Measurements from ENCODE around the gene TM4SF18.

TM4SF18 gene

DNA sequence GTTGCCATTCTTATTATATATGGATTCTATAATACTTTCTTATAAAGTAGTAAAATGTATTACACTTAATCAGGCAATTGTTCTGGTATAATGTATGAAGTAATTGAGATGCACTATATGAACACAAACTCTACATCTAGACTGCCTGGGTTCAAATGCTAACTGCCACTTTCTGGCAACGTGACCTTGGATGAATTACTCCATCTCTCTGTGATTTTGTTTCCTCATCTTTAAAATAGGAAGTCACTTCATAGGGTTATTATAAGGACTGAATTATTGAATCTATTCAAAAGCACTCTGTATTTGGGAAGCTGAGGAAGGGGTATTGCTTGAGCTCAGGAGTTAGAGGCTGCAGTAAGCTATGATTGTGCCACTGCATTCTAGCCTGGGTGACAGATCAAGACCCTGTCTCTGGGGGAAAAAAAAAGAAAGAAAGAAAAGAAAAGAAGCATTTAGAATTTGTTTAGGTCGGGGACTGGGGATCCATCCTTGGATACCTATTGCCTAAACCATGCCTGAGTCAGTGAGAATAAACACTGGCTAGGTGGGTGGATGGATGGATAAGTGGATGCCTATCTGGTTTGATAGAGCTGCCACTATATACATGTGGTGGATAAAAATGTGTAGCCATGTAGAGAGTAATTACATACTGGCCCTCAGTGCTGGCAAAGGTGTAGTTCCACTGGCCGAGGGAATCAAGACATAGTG is 41.5 kb upstream of the TM4SF18 start:
- Histone ChIP-seq H3K4me3 (ENCODE audit: low read depth, low read length) (no peak overlapping the region), H3K27me3 (ENCODE audit: control insufficient read depth, insufficient read depth, low read length) (no peaks in the 10 kb centered on the region), H3K4me1 (ENCODE audit: control insufficient read depth, insufficient read depth, low read length) (peaks cover 12% of the 10 kb centered on the region), H3K9me3 (ENCODE audit: control insufficient read depth, insufficient read depth, low read length) (no peaks in the 10 kb centered on the region), H3K36me3 (ENCODE audit: control insufficient read depth, insufficient read depth, low read length) (no peaks in the 10 kb centered on the region), H3K9ac (ENCODE audit: low read depth, low read length) (no peak overlapping the region)

DNA sequence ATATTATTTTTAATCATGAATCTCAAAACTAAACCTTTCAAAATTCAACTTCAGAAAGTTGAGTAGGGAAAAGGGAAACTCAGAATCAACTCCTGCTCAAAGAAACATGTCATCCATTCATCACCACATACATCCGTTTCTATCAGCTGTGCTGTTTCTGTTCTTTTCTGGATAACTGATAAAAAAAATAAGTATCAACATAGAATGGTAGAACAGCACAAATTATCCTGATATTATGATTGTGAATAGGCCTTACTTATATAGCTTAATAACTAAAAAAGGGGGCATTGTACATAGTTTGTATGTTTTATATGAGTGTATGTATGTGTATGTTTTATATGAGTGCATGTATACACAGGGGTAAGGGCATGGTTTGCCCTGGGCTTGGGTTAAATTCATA is 41.0 kb upstream of the TM4SF18 start:
- Histone ChIP-seq H3K4me1 (ENCODE audit: control insufficient read depth, insufficient read depth, low read length) (peaks cover 17% of the 10 kb centered on the region), H3K4me3 (ENCODE audit: low read depth, low read length) (no peak overlapping the region), H3K27me3 (ENCODE audit: control insufficient read depth, insufficient read depth, low read length) (no peaks in the 10 kb centered on the region), H3K9me3 (ENCODE audit: control insufficient read depth, insufficient read depth, low read length) (no peaks in the 10 kb centered on the region), H3K9ac (ENCODE audit: low read depth, low read length) (no peak overlapping the region), H3K36me3 (ENCODE audit: control insufficient read depth, insufficient read depth, low read length) (no peaks in the 10 kb centered on the region)

- no peak overlapping the region for H3K4me3 ChIP-seq (ENCODE audit: low read depth, low read length)
- H3K9ac ChIP-seq (ENCODE audit: low read depth, low read length), result no peak overlapping the region
- no peaks in the 10 kb centered on the region for H3K27me3 ChIP-seq (ENCODE audit: control insufficient read depth, insufficient read depth, low read length)
- no peaks in the 10 kb centered on the region for H3K9me3 ChIP-seq (ENCODE audit: control insufficient read depth, insufficient read depth, low read length)
- H3K36me3 ChIP-seq (ENCODE audit: control insufficient read depth, insufficient read depth, low read length), result no peaks in the 10 kb centered on the region
- peaks cover 23% of the 10 kb centered on the region for H3K4me1 ChIP-seq (ENCODE audit: control insufficient read depth, insufficient read depth, low read length)
These were observed 40.0 kb upstream of the TM4SF18 start for GRCh38 chr3:149373235-149374125.

DNA sequence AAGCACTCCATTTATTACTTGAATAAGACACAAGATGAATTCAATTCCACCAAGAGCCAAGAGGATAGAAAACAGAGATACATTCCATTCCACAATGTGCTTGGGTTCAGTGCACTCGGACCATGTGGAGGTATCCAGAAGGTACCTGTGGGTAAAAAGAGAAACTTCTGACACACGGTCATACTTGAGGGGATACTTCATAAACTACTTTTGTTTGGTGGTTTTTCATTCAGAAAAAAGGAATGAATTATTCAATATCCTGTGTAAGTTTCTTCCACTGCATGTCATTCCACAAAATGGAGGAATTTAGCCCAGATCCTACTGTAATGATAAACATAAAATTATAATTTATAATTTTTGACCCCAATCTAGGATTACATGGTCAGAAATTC is 38.3 kb upstream of the TM4SF18 start:
- peaks cover 23% of the 10 kb centered on the region for H3K4me1 ChIP-seq (ENCODE audit: control insufficient read depth, insufficient read depth, low read length)
- H3K36me3 ChIP-seq (ENCODE audit: control insufficient read depth, insufficient read depth, low read length), result no peaks in the 10 kb centered on the region
- no peaks in the 10 kb centered on the region for H3K9me3 ChIP-seq (ENCODE audit: control insufficient read depth, insufficient read depth, low read length)
- no peak overlapping the region for H3K4me3 ChIP-seq (ENCODE audit: low read depth, low read length)
- no peaks in the 10 kb centered on the region for H3K27me3 ChIP-seq (ENCODE audit: control insufficient read depth, insufficient read depth, low read length)
- no peak overlapping the region for H3K9ac ChIP-seq (ENCODE audit: low read depth, low read length)

DNA sequence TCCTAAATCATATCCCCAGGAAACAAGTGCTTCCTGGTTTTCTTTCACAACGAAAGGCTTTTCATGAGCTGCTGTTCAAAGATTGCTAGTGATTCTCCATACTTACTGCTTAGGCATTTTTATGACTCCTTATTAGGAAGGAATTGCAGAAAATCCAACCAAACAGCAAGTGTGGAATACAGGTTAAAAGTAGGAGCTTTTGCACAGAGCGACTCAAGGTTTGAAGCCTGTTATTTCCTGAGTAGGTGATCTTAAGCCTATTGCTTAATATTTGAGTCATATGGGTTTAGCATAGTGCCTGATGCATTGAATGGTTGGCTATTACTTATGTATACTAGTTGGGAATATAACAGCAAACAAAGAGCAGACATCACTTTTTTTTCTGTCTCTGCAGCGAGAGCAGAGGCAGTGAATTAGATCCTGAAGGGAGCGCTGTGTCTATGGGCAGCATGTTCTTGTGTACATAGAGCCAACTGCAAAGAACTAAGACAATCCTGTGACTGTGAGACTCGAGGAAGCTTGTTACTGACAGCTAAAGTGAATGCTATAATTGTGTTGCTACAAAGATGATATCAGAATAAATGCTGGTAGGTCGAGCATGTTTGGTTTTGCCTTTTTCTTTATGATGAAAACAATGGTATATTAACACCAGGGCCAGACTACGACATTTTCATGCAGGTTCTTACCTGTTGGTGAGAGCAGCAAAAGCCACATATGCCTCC is 37.7 kb upstream of the TM4SF18 start:
- no peak overlapping the region for H3K4me3 ChIP-seq (ENCODE audit: low read depth, low read length)

GRCh38 chr3:149369991-149370866 is 36.8 kb upstream of the TM4SF18 start:
- H3K36me3 ChIP-seq (ENCODE audit: control insufficient read depth, insufficient read depth, low read length), result no peaks in the 10 kb centered on the region
- no peak overlapping the region for H3K9ac ChIP-seq (ENCODE audit: low read depth, low read length)
- H3K9me3 ChIP-seq (ENCODE audit: control insufficient read depth, insufficient read depth, low read length), result no peaks in the 10 kb centered on the region
- H3K4me3 ChIP-seq (ENCODE audit: low read depth, low read length), result no peak overlapping the region
- H3K27me3 ChIP-seq (ENCODE audit: control insufficient read depth, insufficient read depth, low read length), result no peaks in the 10 kb centered on the region
- peaks cover 23% of the 10 kb centered on the region for H3K4me1 ChIP-seq (ENCODE audit: control insufficient read depth, insufficient read depth, low read length)

More for the DNA sequence above, 37.7 kb upstream of the TM4SF18 start:
- peaks cover 23% of the 10 kb centered on the region for H3K4me1 ChIP-seq (ENCODE audit: control insufficient read depth, insufficient read depth, low read length)
- no peak overlapping the region for H3K9ac ChIP-seq (ENCODE audit: low read depth, low read length)
- no peaks in the 10 kb centered on the region for H3K36me3 ChIP-seq (ENCODE audit: control insufficient read depth, insufficient read depth, low read length)
- no peaks in the 10 kb centered on the region for H3K27me3 ChIP-seq (ENCODE audit: control insufficient read depth, insufficient read depth, low read length)
- H3K9me3 ChIP-seq (ENCODE audit: control insufficient read depth, insufficient read depth, low read length), result no peaks in the 10 kb centered on the region

GRCh38 chr3:149368674-149369497 is 35.5 kb upstream of the TM4SF18 start:
- H3K36me3 ChIP-seq (ENCODE audit: control insufficient read depth, insufficient read depth, low read length), result no peaks in the 10 kb centered on the region
- H3K27me3 ChIP-seq (ENCODE audit: control insufficient read depth, insufficient read depth, low read length), result no peaks in the 10 kb centered on the region
- H3K9me3 ChIP-seq (ENCODE audit: control insufficient read depth, insufficient read depth, low read length), result no peaks in the 10 kb centered on the region
- H3K4me3 ChIP-seq (ENCODE audit: low read depth, low read length), result no peak overlapping the region
- H3K9ac ChIP-seq (ENCODE audit: low read depth, low read length), result no peak overlapping the region
- H3K4me1 ChIP-seq (ENCODE audit: control insufficient read depth, insufficient read depth, low read length), result peaks cover 23% of the 10 kb centered on the region

DNA sequence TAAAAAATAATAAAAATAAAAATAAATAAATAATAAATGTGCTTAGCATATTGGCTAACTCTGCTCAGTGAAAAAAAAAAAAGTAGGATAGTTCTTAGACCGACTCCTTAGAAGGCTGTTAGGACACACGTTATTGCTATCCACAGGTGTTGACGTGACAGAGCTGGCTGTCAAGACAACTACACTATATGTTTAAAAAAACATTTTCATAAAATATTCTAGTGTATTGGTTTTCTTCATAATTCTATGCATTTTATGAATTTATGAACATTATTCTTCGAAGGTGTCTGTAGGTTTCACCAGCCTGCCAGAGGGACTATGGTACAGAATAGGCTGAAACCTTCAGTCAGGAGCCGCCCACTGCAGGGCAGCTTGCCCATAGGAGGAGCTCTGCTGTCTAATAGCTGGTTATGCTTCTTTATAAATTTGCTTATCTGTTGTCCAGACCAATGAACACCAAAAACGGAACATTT is 34.8 kb upstream of the TM4SF18 start:
- H3K27me3 ChIP-seq (ENCODE audit: control insufficient read depth, insufficient read depth, low read length), result no peaks in the 10 kb centered on the region
- peaks cover 23% of the 10 kb centered on the region for H3K4me1 ChIP-seq (ENCODE audit: control insufficient read depth, insufficient read depth, low read length)
- no peaks in the 10 kb centered on the region for H3K36me3 ChIP-seq (ENCODE audit: control insufficient read depth, insufficient read depth, low read length)
- no peak overlapping the region for H3K9ac ChIP-seq (ENCODE audit: low read depth, low read length)
- no peaks in the 10 kb centered on the region for H3K9me3 ChIP-seq (ENCODE audit: control insufficient read depth, insufficient read depth, low read length)
- no peak overlapping the region for H3K4me3 ChIP-seq (ENCODE audit: low read depth, low read length)

GRCh38 chr3:149366941-149367840 is 33.8 kb upstream of the TM4SF18 start:
- no peaks in the 10 kb centered on the region for H3K27me3 ChIP-seq (ENCODE audit: control insufficient read depth, insufficient read depth, low read length)
- no peak overlapping the region for H3K9ac ChIP-seq (ENCODE audit: low read depth, low read length)
- no peaks in the 10 kb centered on the region for H3K9me3 ChIP-seq (ENCODE audit: control insufficient read depth, insufficient read depth, low read length)
- H3K4me3 ChIP-seq (ENCODE audit: low read depth, low read length), result no peak overlapping the region
- no peaks in the 10 kb centered on the region for H3K36me3 ChIP-seq (ENCODE audit: control insufficient read depth, insufficient read depth, low read length)
- peaks cover 23% of the 10 kb centered on the region for H3K4me1 ChIP-seq (ENCODE audit: control insufficient read depth, insufficient read depth, low read length)

DNA sequence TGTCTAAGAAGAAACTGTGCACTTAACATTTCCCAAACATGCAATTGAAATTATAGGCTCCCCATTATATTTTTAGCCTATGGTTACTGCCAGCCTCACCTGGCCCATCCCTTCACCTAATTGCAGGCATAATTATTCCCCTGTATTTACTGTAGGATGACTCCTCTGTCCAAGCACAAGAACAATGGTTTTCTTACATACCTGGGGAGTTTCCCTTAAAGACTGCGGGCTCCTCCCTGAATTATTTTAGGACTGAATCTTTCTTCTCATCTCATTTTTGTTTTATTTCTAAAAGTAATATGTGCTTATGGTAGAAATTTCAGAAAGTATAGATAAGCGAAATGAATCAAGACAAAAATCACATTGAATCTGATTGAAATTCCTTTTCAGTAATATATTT is 32.6 kb upstream of the TM4SF18 start:
- no peaks in the 10 kb centered on the region for H3K9me3 ChIP-seq (ENCODE audit: control insufficient read depth, insufficient read depth, low read length)
- no peak overlapping the region for H3K4me3 ChIP-seq (ENCODE audit: low read depth, low read length)
- no peak overlapping the region for H3K9ac ChIP-seq (ENCODE audit: low read depth, low read length)
- peaks cover 21% of the 10 kb centered on the region for H3K4me1 ChIP-seq (ENCODE audit: control insufficient read depth, insufficient read depth, low read length)
- no peaks in the 10 kb centered on the region for H3K27me3 ChIP-seq (ENCODE audit: control insufficient read depth, insufficient read depth, low read length)
- H3K36me3 ChIP-seq (ENCODE audit: control insufficient read depth, insufficient read depth, low read length), result no peaks in the 10 kb centered on the region

All from iPS-15b (cell line).